ENCODE measurements around the gene JPH3.

JPH3 gene

DNA sequence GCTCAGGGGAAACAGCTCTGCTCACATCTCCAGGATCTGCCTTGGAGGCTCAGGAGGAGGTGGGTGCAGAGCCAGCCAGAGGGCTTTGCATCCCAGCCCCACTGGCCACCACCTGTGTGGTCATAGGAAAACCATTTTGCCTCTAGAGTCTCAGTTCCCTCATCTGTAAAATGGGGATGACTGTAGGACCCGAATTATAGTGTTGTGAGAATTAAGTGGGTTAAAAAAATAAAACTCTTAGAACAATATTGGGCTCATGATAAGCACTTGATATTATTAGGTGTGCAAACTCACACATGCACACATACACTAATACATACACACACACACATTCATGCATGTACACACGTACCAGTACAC is 19.4 kb upstream of the JPH3 start:
- TF ChIP-seq, protein P1, sequence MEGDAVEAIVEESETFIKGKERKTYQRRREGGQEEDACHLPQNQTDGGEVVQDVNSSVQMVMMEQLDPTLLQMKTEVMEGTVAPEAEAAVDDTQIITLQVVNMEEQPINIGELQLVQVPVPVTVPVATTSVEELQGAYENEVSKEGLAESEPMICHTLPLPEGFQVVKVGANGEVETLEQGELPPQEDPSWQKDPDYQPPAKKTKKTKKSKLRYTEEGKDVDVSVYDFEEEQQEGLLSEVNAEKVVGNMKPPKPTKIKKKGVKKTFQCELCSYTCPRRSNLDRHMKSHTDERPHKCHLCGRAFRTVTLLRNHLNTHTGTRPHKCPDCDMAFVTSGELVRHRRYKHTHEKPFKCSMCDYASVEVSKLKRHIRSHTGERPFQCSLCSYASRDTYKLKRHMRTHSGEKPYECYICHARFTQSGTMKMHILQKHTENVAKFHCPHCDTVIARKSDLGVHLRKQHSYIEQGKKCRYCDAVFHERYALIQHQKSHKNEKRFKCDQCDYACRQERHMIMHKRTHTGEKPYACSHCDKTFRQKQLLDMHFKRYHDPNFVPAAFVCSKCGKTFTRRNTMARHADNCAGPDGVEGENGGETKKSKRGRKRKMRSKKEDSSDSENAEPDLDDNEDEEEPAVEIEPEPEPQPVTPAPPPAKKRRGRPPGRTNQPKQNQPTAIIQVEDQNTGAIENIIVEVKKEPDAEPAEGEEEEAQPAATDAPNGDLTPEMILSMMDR (IDR thresholded peaks at IDR 0.05; ENCODE audit: low read length, missing control alignments) = no peak
- no peak for DNase-seq (ENCODE audit: low read depth)
- no peak overlapping the region for H3K4me3 ChIP-seq (replicated peaks; ENCODE audit: low read depth, low read length)

DNA sequence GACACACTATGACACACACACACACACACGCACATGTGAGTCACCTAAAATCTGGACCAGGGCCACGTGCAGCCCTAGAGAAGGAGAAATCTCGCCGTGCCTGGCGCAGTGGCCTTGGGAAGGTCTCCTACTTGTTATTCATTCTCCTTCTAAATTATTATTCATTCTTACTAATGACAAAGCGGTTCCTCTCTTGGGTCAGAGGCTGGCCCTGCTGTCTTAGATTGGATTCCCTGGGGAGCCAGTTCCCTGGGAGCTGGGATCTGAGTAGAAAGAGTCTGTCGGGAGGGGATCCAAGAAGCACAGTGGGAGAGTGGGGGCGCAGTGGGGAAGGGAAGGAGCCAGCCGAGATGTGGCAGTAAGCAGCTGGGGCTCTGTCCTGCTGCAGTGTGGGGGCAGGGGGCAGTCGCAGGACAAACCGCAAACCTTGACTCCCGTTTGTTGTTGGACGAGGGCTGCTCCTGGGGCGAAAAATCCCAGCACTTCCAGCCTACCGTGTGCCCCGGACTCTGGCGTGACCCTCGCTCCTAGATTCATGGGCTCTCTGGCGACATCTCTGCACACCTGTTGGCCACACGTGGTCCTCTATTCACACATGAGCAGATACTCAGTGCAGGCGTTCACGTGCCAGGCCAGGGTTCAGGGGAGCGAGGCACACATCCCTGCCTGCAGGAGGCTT is 18.7 kb upstream of the JPH3 start:
- peak; percentile 68 for DNase-seq (ENCODE audit: low read depth)
- H3K4me3 ChIP-seq (replicated peaks; ENCODE audit: low read depth, low read length) = no peak overlapping the region
- TF ChIP-seq, protein P1 (IDR thresholded peaks at IDR 0.05; ENCODE audit: low read length, missing control alignments) = no peak

DNA sequence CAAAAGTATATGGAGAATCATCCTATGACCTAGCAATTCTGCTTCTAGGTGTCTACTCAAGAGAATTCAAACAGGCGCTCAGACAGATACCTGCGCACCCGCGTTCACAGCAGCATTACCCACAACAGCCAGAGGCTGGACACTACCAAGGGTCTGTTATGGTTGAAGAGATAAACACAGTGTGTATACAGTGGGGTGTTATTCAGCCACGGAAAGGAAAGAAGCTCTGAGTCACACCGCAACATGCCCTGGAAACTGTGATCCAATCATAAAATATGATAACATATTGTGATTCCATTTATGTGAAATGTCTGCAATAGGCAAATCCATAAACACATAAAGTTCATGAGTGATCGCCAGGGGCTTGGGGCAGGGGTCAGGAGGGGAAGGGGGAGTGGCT is 18.0 kb upstream of the JPH3 start:
- TF ChIP-seq, protein P1 (IDR thresholded peaks at IDR 0.05; ENCODE audit: low read length, missing control alignments) = no peak
- H3K4me3 ChIP-seq (replicated peaks; ENCODE audit: low read depth, low read length) = no peak overlapping the region
- peak; percentile 48 for DNase-seq (ENCODE audit: low read depth)

DNA sequence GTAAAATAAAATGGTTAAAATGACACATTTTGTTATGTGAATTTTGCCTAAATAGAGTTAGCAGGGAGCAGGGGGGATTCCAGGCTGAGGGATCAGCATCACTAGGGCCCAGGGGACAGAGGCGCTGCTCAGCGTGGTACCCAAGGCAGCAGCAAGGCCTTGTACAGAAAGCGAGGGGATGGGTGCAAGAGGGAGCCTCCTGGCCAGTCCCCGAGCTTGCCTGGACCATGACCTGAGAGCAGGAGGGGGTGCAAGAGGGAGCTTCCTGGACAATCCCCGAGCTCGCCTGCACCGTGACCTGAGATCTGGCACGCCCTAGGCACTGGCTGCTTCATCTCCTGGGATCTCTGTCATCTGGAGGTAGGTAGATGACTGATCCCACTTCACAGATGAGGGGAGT is 17.3 kb upstream of the JPH3 start:
- H3K4me3 ChIP-seq (replicated peaks; ENCODE audit: low read depth, low read length) = no peak overlapping the region
- no peak for DNase-seq (ENCODE audit: low read depth)

DNA sequence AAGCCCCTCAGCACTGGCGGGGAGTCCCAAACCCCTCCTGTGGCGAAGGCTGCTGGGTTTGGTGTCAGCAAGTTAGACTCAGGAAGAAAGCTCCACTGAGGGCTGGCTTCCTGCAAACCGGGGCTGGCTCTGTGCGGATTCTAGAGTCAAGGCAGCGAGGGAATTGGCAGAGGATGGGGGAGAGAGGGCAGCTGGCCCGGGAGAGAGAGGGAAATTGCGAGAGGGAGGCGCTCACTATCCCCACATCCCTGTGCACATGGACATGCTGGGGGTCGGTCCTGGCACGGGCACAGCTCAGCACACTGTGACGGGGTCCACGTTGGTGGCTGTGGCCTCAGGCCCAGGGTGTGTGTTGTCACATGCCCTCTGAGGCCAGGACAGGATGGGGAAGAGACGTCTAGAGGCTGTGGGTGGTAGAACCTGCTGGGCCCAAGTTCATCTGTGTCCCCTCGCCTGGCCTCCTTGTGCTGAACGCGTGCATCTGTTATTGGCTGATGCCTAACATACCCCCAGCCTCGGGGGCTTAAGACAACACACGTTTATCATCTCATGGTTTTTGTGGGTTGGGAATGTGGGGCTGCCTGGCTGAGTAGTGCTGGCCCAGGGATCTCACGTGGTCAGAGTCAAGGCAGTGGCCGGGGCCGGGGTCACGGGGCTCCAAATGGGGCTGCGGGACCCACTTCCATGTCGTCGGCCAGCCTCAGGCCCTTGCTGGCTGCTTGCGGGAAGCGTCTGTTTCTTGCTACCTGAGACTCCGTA is 16.7 kb upstream of the JPH3 start:
- TF ChIP-seq, protein P1 (IDR thresholded peaks at IDR 0.05; ENCODE audit: low read length, missing control alignments) = no peak
- no peak for DNase-seq (ENCODE audit: low read depth)
- no peak overlapping the region for H3K4me3 ChIP-seq (replicated peaks; ENCODE audit: low read depth, low read length)

More for the DNA sequence above, 17.3 kb upstream of the JPH3 start:
- TF ChIP-seq, protein P1 (IDR thresholded peaks at IDR 0.05; ENCODE audit: low read length, missing control alignments) = no peak

DNA sequence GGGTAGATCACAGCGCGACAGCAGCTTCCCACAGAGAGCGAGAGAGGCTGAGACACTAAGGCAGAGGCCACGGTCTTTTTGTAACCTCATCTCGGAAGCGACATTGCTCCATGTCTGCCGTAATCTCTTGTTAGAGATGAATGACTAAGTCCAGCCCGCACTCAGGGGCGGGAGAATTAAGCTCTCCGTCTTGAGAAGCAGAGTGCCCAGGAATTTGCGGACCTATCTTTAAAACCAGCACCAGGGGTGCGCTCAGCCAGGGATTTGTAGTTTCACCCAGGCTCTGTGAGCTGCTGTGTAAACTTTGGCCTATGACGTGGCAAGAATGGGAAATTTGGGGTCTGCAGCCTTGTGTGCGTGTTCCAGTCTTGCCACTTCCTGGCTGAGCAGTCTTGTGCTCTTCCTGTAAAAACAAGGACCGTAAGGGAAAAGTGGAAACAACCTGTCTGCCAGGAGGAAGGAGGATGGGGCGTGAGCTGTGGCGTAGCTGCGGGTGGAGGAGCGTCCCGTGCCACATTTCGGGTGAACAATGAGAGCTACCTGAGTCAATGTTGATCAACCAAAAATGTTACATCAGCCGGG is 16.0 kb upstream of the JPH3 start:
- H3K4me3 ChIP-seq (replicated peaks; ENCODE audit: low read depth, low read length) = no peak overlapping the region
- TF ChIP-seq, protein P1 (IDR thresholded peaks at IDR 0.05; ENCODE audit: low read length, missing control alignments) = no peak
- DNase-seq (ENCODE audit: low read depth) = peak; percentile 59

All from fibroblast of pulmonary artery (primary cell).